B cell (primary cell): Measurements from ENCODE around the gene HNRNPU.

Experiments
- EZH2 ChIP-seq: IDR thresholded peaks from 2 replicates; pipeline ENCODE4 v1.6.1; 2012; ENCODE audit warnings: borderline replicate concordance, low read depth, mild to moderate bottlenecking, moderate library complexity, low read length; ENCODE audit not compliant: insufficient read depth, poor library complexity, severe bottlenecking
- TF ChIP-seq, protein P1 (sequence below): fragments of 200-600 bp; IDR thresholded peaks from one replicate; pipeline ENCODE4 v1.8.0; 2022; ENCODE audit warnings: antibody characterized with exemption, mild to moderate bottlenecking

- TF ChIP-seq, protein P1, sequence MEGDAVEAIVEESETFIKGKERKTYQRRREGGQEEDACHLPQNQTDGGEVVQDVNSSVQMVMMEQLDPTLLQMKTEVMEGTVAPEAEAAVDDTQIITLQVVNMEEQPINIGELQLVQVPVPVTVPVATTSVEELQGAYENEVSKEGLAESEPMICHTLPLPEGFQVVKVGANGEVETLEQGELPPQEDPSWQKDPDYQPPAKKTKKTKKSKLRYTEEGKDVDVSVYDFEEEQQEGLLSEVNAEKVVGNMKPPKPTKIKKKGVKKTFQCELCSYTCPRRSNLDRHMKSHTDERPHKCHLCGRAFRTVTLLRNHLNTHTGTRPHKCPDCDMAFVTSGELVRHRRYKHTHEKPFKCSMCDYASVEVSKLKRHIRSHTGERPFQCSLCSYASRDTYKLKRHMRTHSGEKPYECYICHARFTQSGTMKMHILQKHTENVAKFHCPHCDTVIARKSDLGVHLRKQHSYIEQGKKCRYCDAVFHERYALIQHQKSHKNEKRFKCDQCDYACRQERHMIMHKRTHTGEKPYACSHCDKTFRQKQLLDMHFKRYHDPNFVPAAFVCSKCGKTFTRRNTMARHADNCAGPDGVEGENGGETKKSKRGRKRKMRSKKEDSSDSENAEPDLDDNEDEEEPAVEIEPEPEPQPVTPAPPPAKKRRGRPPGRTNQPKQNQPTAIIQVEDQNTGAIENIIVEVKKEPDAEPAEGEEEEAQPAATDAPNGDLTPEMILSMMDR: no peak
- TF ChIP-seq EZH2: no peak
These were observed 62.3 kb downstream of the HNRNPU start for GRCh38 chr1:244802041-244802440.
